GM19025 (cell line): ENCODE measurements around the gene ASS1.

Source experiments
- ATAC-seq: cut with Tn5 transposase; IDR thresholded peaks from one replicate; pipeline ENCODE4 v1.9.1; 2021; ENCODE audit warnings: mild to moderate bottlenecking, low read depth, moderate library complexity; ENCODE audit not compliant: unreplicated experiment

ASS1 gene

GRCh38 chr9:130417602-130418001 is 27.2 kb upstream of the ASS1 start:
- no peak for ATAC-seq

DNA sequence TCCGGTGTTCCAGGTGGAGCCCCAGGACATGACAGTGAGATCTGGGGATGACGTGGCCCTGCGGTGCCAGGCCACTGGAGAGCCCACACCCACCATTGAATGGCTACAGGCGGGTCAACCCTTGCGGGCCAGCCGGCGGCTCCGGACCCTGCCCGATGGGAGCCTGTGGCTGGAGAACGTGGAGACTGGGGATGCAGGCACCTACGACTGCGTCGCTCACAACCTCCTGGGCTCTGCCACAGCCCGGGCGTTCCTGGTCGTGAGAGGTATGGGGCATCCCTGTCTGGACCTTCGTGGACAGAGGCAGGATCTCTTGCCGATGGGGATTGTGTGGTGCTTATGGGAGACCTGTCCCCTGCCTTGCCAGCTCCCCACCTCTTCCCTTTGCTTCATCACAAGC is 26.0 kb upstream of the ASS1 start:
- ATAC-seq, result no peak

- no peak for ATAC-seq
Observed at GRCh38 chr9:130419521-130420035, 25.2 kb upstream of the ASS1 start.

GRCh38 chr9:130421154-130421801 is 23.5 kb upstream of the ASS1 start:
- ATAC-seq, result no peak

- ATAC-seq, result no peak
Observed at GRCh38 chr9:130421802-130422276, 22.9 kb upstream of the ASS1 start.

DNA sequence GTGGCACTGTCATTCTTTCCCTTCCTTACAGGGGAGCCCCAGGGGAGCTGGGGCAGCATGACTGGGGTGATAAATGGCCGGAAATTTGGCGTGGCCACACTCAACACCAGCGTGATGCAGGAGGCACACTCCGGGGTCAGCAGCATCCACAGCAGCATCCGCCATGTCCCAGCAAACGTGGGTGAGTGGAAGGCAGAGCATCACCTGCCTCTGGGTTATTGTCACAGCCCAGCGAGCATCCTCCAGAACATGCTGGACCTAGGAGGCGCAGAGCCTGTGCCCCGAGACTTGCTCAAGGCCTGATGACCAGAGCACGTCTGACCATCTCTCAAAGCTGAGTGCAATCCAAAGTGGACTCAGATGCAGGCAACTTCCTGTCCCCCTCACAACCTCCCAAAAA is 22.2 kb upstream of the ASS1 start:
- no peak for ATAC-seq

DNA sequence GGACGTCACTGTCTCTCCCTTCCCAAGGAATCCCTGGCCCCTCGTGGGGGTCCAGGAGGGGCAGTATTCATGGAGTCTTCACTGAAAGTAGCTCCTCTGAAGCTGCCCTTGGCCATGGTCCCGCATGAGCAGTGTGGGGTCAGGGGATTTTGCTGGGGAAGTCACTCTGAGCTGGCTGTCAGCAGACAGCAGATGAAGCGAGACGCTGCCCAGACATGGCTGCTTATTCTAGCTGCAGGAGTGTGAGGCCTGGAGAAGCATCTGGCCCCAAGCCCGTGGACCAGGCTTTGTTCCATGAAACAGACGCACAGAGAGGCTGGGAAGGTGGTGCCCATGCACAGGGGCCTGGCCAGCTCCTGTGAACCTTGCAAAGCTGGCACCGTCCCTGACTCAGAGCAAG is 21.5 kb upstream of the ASS1 start:
- ATAC-seq, result no peak

- no peak for ATAC-seq
Observed at GRCh38 chr9:130424595-130425454, 19.9 kb upstream of the ASS1 start.

DNA sequence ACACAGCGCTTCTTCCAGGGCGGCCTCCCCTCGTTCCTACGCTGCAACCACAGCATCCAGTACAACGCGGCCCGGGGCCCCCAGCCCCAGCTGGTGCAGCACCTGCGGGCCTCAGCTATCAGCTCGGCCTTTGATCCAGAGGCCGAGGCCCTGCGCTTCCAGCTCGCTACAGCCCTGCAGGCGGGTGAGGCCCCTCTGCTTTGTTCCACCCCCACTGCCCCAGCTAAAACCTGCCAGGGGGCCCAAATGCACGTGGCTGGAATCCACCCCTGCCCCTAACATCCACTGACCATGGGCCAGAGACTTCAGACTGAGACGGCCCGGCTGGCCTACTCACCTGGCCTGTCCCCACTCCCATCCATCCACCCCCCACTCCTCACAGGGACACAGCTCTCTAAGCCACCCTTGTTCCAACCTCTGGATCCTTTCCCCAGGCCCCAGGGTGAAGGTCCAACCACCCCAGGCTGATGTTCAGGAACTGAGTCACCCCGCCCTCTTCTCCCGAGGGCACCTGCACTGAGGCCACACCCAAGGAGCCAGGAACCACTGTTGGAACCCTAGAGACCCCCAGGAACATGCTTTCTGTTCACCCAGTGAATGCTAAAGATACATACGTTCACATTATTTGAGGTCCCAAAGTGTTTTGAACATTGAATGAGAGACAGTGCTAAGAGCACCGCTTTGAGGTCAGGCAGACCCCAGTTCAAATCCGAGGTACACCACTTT is 18.9 kb upstream of the ASS1 start:
- no peak for ATAC-seq

DNA sequence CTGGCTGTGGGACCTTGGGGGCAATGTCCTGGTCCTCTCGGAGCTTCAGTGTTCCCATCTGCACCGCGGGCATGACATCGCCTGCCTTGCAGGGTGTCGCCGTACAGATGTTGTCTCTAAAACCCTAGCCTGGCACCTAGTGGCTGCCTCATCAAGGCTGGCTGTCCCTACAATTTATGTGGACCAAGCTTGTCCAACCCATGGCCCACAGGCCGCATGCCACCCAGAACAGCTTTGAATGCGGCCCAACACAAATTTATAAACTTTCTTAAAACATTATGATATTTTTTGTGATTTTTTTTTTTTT is 18.3 kb upstream of the ASS1 start:
- ATAC-seq, result no peak

DNA sequence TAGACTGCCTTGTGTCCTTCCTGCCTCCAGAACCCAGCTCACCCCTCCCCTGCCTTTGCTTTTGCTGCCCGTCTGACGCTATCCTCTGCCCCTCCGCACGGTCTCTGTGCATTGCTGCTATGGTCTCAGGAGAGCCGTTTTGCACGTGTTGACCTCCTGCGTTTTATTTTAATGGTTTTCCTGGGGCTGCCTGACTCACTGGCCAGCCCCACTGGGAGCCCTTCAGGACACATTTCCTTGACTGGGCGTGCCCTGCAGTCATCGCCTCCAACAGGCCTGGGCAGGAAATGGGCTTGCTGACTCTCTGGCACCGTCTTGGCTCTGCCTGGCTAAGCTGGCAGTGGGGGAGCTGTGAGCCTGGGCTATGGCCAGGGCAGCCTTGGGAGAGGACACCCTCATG is 17.9 kb upstream of the ASS1 start:
- ATAC-seq, result no peak

DNA sequence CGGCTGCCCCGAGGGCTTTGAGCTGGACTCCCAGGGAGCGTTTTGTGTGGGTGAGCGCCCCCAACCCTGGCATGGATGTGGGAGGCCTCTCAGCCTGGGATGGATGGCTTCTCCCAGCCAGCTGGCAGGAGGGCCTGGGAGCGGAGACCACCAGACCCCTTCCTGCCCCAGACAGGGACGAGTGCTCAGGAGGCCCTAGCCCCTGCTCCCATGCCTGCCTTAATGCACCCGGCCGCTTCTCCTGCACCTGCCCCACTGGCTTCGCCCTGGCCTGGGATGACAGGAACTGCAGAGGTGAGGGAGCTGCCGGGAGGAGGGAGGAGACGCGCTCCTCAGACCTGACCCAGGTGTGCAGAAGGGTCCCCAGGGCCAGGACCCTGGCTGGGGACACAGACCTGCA is 17.4 kb upstream of the ASS1 start:
- no peak for ATAC-seq

- ATAC-seq, result no peak
Observed at GRCh38 chr9:130428086-130428665, 16.6 kb upstream of the ASS1 start.

GRCh38 chr9:130429381-130429780 is 15.4 kb upstream of the ASS1 start:
- no peak for ATAC-seq

DNA sequence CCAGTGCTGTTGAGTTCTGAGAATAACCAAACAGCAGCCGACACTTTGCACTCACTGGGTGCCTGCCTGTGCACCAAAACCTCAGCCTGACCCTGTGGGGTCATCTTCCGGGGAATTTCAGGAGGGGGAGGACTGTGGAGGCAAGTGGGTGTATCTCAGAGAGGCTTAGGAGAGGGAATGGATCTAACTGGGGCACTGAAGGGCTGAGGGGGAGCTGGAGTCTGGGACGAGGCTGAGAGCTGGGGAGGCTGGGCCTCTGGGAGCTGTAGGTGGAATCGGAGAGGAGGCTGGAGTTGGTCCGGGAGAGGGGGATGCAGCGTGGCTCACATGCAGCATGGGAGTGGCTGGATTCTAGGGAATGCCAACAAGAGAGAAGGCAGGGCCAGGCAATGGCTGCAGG is 14.9 kb upstream of the ASS1 start:
- ATAC-seq, result no peak

DNA sequence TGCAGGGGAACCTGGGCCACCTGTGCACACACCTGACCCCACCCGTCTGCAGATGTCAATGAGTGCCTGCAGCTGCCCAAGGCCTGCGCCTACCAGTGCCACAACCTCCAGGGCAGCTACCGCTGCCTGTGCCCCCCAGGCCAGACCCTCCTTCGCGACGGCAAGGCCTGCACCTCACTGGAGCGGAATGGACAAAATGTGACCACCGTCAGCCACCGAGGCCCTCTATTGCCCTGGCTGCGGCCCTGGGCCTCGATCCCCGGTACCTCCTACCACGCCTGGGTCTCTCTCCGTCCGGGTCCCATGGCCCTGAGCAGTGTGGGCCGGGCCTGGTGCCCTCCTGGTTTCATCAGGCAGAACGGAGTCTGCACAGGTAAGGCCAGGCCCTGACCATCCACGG is 14.5 kb upstream of the ASS1 start:
- ATAC-seq, result no peak

- no peak for ATAC-seq
Observed at GRCh38 chr9:130430734-130431535, 13.8 kb upstream of the ASS1 start.

- ATAC-seq, result no peak
Observed at GRCh38 chr9:130431536-130432303, 13.0 kb upstream of the ASS1 start.

GRCh38 chr9:130432362-130432761 is 12.4 kb upstream of the ASS1 start:
- no peak for ATAC-seq
